ENCODE data around the gene CYP27B1.

Gene CYP27B1

GRCh38 chr12:57739914-57740538 is 26.9 kb downstream of the CYP27B1 start:
- ChIA-PET CTCF (interaction anchor here (1.1 to 2.9 kb wide), 5 partner anchors 10 to 157 kb away, joined by 3 to 19 read pairs (median 9); partner anchors contain the start of gene TSFM), POLR2A (no interaction called here)
- no peak for DNase-seq (ENCODE audit: extremely low spot score)
- TF ChIP-seq CTCF (IDR thresholded peaks at IDR 0.05; ENCODE audit: control extremely low read depth, extremely low read depth, low read depth, missing control alignments), result no peak

GRCh38 chr12:57739387-57739786 is 27.5 kb downstream of the CYP27B1 start:
- POLR2A ChIA-PET, result no interaction called here
- no peak for DNase-seq (ENCODE audit: extremely low spot score)

GRCh38 chr12:57738661-57739237 is 28.1 kb downstream of the CYP27B1 start, which contains the start of gene AGAP2:
Gene AGAP2, minus strand, starts transcription at chr12:57738742. Its CDS starts 496 bp downstream, at chr12:57738246.
- ChIA-PET CTCF (no interaction called here), POLR2A (no interaction called here)
- no peak for DNase-seq (ENCODE audit: extremely low spot score)
- TF ChIP-seq CTCF (IDR thresholded peaks at IDR 0.05; ENCODE audit: control extremely low read depth, extremely low read depth, low read depth, missing control alignments), result no peak

More at GRCh38 chr12:57739387-57739786, 27.5 kb downstream of the CYP27B1 start:
- no peak for TF ChIP-seq CTCF (IDR thresholded peaks at IDR 0.05; ENCODE audit: control extremely low read depth, extremely low read depth, low read depth, missing control alignments)
- CTCF ChIA-PET, result interaction anchor here (2.9 kb wide), 1 partner anchor 20 kb away, joined by 9 read pairs; no protein-coding TSS in a partner anchor

GRCh38 chr12:57737467-57738460 is 29.1 kb downstream of the CYP27B1 start:
- DNase-seq (ENCODE audit: extremely low spot score), result no peak

GRCh38 chr12:57736741-57737466 is 30.0 kb downstream of the CYP27B1 start:
- no peak for DNase-seq (ENCODE audit: extremely low spot score)
- POLR2A ChIA-PET, result no interaction called here
- CTCF ChIA-PET, result interaction anchor here (3.4 kb wide), 1 partner anchor 154 kb away, joined by 12 read pairs; no protein-coding TSS in a partner anchor
- TF ChIP-seq CTCF (IDR thresholded peaks at IDR 0.05; ENCODE audit: control extremely low read depth, extremely low read depth, low read depth, missing control alignments), result no peak

More at GRCh38 chr12:57737467-57738460, 29.1 kb downstream of the CYP27B1 start:
- POLR2A ChIA-PET, result no interaction called here
- TF ChIP-seq CTCF (IDR thresholded peaks at IDR 0.05; ENCODE audit: control extremely low read depth, extremely low read depth, low read depth, missing control alignments), result no peak
- CTCF ChIA-PET, result interaction anchor here (3.4 kb wide), 1 partner anchor 154 kb away, joined by 12 read pairs; no protein-coding TSS in a partner anchor
